AG04449 (cell line): Measurements from ENCODE around the gene KAZN.

Source experiments
- CTCF ChIA-PET: fragments of 350-600 bp; formaldehyde crosslinking; extraction: SDS; loops from one replicate; lab custom pipeline; 2021; ENCODE audit warnings: antibody characterized with exemption; lab: Yijun Ruan, JAX
- POLR2A ChIA-PET: fragments of 400-600, 350-600 bp; formaldehyde crosslinking; extraction: SDS; loops from one replicate; lab custom pipeline; 2020; ENCODE audit warnings: antibody characterized with exemption, inconsistent platforms; lab: Yijun Ruan, JAX
- DNase-seq: peaks from one replicate; pipeline ENCODE4 v3.0.0-alpha.2; 2010; ENCODE audit warnings: low read depth, low spot score
- H3K4me3 ChIP-seq: 2 replicates; pipeline ENCODE4 v1.5.1; 2011; ENCODE audit warnings: low read depth, mild to moderate bottlenecking, control low read depth, low read length
- TF ChIP-seq, protein P1 (sequence below): IDR thresholded peaks from one replicate; pipeline ENCODE4 v1.5.1; 2011; ENCODE audit warnings: mild to moderate bottlenecking, moderate library complexity, low read length, control low read depth, inconsistent platforms; ENCODE audit not compliant: insufficient read depth; ENCODE audit errors: missing control alignments

The KAZN gene

DNA sequence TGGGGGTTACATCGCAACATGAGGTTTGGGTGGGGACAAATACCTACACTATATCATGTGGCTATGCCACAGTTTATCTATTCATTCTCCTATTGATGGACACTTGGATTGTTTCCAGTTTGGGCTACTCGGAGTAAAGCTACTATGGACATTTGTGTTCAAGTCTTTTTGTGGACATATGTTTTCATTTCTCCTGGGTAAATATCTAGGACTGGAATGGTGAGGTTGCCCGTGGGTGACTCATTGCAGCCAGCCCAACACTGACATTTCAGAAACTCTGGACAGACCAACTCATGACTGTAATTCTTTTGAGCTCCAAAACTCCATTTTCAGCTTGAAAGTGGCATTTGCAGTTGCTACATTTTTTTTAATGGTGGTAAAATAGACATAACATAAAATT, 82.7 kb downstream of the KAZN start:
- TF ChIP-seq, protein P1, sequence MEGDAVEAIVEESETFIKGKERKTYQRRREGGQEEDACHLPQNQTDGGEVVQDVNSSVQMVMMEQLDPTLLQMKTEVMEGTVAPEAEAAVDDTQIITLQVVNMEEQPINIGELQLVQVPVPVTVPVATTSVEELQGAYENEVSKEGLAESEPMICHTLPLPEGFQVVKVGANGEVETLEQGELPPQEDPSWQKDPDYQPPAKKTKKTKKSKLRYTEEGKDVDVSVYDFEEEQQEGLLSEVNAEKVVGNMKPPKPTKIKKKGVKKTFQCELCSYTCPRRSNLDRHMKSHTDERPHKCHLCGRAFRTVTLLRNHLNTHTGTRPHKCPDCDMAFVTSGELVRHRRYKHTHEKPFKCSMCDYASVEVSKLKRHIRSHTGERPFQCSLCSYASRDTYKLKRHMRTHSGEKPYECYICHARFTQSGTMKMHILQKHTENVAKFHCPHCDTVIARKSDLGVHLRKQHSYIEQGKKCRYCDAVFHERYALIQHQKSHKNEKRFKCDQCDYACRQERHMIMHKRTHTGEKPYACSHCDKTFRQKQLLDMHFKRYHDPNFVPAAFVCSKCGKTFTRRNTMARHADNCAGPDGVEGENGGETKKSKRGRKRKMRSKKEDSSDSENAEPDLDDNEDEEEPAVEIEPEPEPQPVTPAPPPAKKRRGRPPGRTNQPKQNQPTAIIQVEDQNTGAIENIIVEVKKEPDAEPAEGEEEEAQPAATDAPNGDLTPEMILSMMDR, result no peak
- POLR2A ChIA-PET, result no interaction called here
- DNase-seq, result no peak
- CTCF ChIA-PET, result no interaction called here
- no peak overlapping the region for H3K4me3 ChIP-seq

- ChIA-PET POLR2A (no interaction called here), CTCF (no interaction called here)
- no peak for DNase-seq
- H3K4me3 ChIP-seq, result no peak overlapping the region
- TF ChIP-seq, protein P1, result no peak
These were observed 84.6 kb downstream of the KAZN start for GRCh38 chr1:14682941-14683621.

GRCh38 chr1:14685078-14685477, 86.6 kb downstream of the KAZN start:
- DNase-seq, result no peak
- ChIA-PET CTCF (interaction anchor here (0.5 kb wide), 1 partner anchor 11 kb away, joined by 3 read pairs; no protein-coding TSS in a partner anchor), POLR2A (no interaction called here)
- no peak overlapping the region for H3K4me3 ChIP-seq
- TF ChIP-seq, protein P1, result no peak

DNA sequence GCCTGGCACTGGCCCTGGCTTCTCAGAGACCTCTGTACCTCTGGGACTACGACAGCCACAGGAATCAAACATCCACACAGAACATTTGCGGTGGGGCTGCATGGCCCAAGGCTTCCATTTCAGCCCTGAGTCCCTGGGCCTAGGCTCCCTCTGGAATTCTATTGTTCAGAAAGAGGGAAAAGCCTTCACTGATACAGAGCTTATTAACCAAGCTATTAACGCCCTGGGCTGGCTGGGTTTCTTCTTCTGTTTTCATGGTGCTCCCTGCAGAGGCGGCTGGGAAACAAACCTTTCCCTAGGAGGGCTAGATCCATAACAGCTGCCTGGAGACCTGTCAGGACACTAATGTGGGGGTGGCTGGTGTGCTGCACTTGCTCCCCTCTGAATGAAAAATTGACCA, 88.2 kb downstream of the KAZN start:
- POLR2A ChIA-PET, result no interaction called here
- TF ChIP-seq, protein P1, result no peak
- CTCF ChIA-PET, result no interaction called here
- no peak for DNase-seq
- H3K4me3 ChIP-seq, result no peak overlapping the region

- CTCF ChIA-PET, result no interaction called here
- POLR2A ChIA-PET, result no interaction called here
- TF ChIP-seq, protein P1, result no peak
- DNase-seq, result no peak
- no peak overlapping the region for H3K4me3 ChIP-seq
These were observed 88.7 kb downstream of the KAZN start for GRCh38 chr1:14687147-14687546.

DNA sequence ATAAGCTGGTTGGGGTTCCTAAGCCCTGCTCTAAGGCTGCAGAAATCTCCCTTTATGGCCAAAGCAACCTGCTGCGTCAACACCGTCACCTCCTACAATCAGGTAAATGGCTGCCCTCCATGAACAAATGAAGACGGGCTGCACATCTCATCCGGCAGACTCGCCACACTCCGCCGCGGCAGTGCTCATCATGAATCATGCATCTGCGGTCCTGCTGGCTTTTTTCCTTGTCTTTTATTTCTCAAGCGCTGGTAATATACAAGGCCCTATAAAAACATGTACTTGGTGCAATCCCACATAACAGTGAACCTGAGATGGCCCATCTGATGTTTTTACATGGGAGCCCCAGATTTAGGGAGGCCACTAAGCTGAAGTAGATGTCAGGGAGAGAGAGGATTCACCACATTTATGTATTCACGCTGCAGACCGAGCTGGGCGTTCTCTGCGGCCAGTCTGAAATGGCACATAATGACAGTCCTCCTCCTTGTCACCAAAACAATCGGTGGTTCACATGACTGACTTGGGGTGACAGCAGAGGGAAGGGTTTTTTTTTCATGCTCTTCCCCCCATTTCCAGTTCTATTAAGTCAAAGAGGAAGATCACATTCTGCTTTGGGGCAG, 91.6 kb downstream of the KAZN start:
- POLR2A ChIA-PET, result no interaction called here

More for the DNA sequence above, 91.6 kb downstream of the KAZN start:
- no peak overlapping the region for H3K4me3 ChIP-seq
- TF ChIP-seq, protein P1, result no peak
- CTCF ChIA-PET, result no interaction called here
- DNase-seq, result no peak
